IPS-20b (cell line): ENCODE data around the gene ZNF385A.

ENCODE experiments used
- H3K27ac ChIP-seq: one replicate; pipeline ENCODE4 v1.5.1; 2013; ENCODE audit warnings: low read length
- H3K27me3 ChIP-seq: 2 replicates; pipeline ENCODE4 v1.6.1; 2013; ENCODE audit warnings: mild to moderate bottlenecking, low read length, inconsistent platforms; ENCODE audit not compliant: insufficient read depth
- H3K36me3 ChIP-seq: 2 replicates; pipeline ENCODE4 v1.6.1; 2013; ENCODE audit warnings: low read depth, mild to moderate bottlenecking, inconsistent platforms, low read length, moderate library complexity; ENCODE audit not compliant: insufficient read depth
- H3K4me1 ChIP-seq: 2 replicates; pipeline ENCODE4 v1.6.1; 2013; ENCODE audit warnings: mild to moderate bottlenecking, control low read depth, inconsistent platforms, low read length, moderate library complexity; ENCODE audit not compliant: insufficient read depth
- H3K4me3 ChIP-seq: 2 replicates; pipeline ENCODE4 v1.5.1; 2013; ENCODE audit warnings: mild to moderate bottlenecking, low read length, inconsistent platforms
- H3K9ac ChIP-seq: 2 replicates; pipeline ENCODE4 v1.6.1; 2013; ENCODE audit warnings: low read depth, mild to moderate bottlenecking, inconsistent platforms, low read length, moderate library complexity
- H3K9me3 ChIP-seq: 2 replicates; pipeline ENCODE4 v1.6.1; 2013; ENCODE audit warnings: mild to moderate bottlenecking, low read depth, low read length, inconsistent platforms; ENCODE audit not compliant: insufficient read depth

Gene ZNF385A

DNA sequence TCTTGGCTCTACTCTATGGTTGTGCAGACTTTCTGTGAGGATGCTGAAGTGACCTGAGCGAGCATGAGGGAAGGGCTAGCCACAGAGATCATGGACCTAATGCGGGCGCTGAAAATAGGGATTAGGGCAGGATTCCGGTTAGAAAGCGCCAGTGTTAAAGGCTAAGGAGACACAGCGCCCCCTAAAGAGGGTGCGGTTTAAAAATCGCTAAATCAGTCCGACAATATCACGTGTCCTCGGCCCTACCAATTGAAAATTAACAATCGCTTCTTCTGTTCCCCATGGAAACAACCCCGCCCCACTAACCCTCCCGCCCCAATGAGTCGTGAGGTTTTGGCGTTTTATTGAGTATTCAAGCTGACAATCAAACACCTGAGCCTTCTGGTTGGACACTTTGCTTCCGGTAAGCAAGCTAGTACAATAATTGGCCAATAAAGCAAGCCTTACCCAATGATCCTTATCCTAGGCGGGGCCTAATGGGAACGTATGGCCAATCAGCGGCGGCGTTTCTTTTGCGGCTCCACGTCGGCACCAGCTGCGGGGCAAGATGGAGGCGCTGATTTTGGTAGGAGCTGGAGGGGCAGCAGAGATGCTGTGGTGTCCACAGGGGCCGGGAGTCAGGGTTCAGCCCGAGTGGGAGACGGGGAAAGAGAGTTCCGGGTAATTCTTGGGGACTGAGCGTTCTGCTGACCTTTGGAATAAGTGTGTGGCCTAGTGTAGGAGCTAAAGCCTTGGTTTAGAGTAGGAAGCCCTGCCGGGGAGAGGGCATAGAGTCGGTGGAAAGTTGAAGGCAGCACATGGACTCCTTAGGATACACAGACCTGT, 59.7 kb downstream of the ZNF385A start, which contains the start of gene COPZ1:
Gene COPZ1, plus strand, starts transcription at position 515 of the 825 bp plus-strand sequence. Its CDS starts 33 bp downstream, at position 548.
- Histone ChIP-seq H3K9ac (peak within 1 kb of the TSS; percentile 97), H3K4me3 (peak within 1 kb of the TSS; percentile 98), H3K9me3 (no peaks in the 10 kb centered on the region), H3K27ac (no peak within 1 kb of the TSS), H3K36me3 (no peaks in the 10 kb centered on the region), H3K4me1 (peaks cover 3% of the 10 kb centered on the region), H3K27me3 (no peaks in the 10 kb centered on the region)

DNA sequence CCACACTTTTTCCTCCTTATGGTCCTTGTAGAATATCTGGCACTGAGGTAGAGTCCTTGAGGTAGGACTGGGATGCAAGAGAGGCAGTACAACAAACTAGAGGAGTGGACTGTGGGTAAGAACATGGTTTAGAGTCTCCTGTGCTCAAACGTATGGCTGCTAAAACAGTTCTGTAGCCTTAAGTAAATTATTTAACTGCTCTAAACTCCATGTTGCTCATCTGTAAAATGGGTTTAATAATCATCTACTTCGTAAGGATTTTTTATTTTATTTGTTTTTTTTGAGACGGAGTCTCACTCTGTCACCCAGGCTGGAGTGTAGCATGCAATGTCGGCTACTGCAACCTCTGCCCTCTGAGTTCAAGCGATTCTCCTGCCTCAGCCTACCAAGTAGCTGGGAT, 63.2 kb downstream of the ZNF385A start:
- no peak overlapping the region for H3K4me3 ChIP-seq
- no peaks in the 10 kb centered on the region for H3K36me3 ChIP-seq
- H3K9me3 ChIP-seq: no peaks in the 10 kb centered on the region
- H3K4me1 ChIP-seq: no peaks in the 10 kb centered on the region; the same call in 1 of the 2 replicates
- no peaks in the 10 kb centered on the region for H3K27me3 ChIP-seq
- no peak overlapping the region for H3K9ac ChIP-seq
- H3K27ac ChIP-seq: no peak overlapping the region
